ENCODE data around the gene SYT7.

SYT7 gene

GRCh38 chr11:61551634-61552033, 29.2 kb downstream of the SYT7 start:
- Histone ChIP-seq H3K9me3 (ENCODE audit: insufficient read depth, low read depth, low read length) (no peaks in the 10 kb centered on the region), H3K27ac (ENCODE audit: low read depth, low read length) (no peak overlapping the region), H3K27me3 (ENCODE audit: insufficient read depth, low read length) (peaks cover 25% of the 10 kb centered on the region), H3K36me3 (ENCODE audit: insufficient read depth, low read length) (no peaks in the 10 kb centered on the region), H3K9ac (ENCODE audit: low read depth, low read length) (no peak overlapping the region; the same call in 1 of the 2 replicates), H3K4me3 (ENCODE audit: low read length) (no peak overlapping the region), H3K4me1 (ENCODE audit: insufficient read depth, low read length) (0 out of 2 replicates have a peak, but pooled peaks cover 10% of the 10 kb centered on the region)
- WGBS, result 91% methylated on average over 12 of the region's 12 CpGs

DNA sequence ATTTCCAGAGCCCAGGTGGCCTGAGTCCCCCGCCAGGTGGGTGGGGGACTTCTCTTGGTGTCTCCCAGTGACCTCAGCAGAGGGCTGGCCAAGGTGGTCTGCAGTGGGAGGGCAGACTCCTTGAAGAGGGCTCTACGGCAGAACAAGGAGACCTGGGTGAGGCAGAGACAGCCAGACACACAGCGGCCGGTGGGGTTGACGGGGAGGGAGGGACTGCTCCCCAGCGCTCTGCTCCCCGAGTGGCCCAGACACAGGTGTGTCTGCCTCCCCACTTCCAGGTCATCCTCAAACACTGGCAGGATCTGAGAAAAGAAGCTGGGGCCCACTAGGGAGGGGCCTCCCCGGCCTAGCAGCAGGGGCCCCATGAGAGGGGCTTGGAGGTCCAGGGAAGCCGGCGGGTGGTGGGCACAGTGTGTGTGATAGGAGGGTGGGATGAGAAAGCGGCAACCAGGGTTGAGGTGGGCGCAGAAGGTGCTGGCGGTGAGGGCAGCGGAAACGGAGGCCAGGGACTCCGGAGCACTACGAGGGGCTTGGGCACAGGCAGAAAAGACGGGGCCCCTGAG, 30.1 kb downstream of the SYT7 start:
- H3K27me3 ChIP-seq (ENCODE audit: insufficient read depth, low read length), result peaks cover 19% of the 10 kb centered on the region
- H3K4me1 ChIP-seq (ENCODE audit: insufficient read depth, low read length), result 0 out of 2 replicates have a peak, but pooled peaks cover 9% of the 10 kb centered on the region
- 92% methylated on average over 18 of the region's 18 CpGs for WGBS

GRCh38 chr11:61549662-61550568, 31.0 kb downstream of the SYT7 start:
- Histone ChIP-seq H3K9me3 (ENCODE audit: insufficient read depth, low read depth, low read length) (no peaks in the 10 kb centered on the region), H3K27me3 (ENCODE audit: insufficient read depth, low read length) (peaks cover 12% of the 10 kb centered on the region), H3K4me3 (ENCODE audit: low read length) (no peak overlapping the region), H3K4me1 (ENCODE audit: insufficient read depth, low read length) (0 out of 2 replicates have a peak, but pooled peaks cover 9% of the 10 kb centered on the region), H3K36me3 (ENCODE audit: insufficient read depth, low read length) (no peaks in the 10 kb centered on the region), H3K27ac (ENCODE audit: low read depth, low read length) (no peak overlapping the region), H3K9ac (ENCODE audit: low read depth, low read length) (no peak overlapping the region)
- WGBS, result 77% methylated on average over 23 of the region's 23 CpGs

More for the DNA sequence above, 30.1 kb downstream of the SYT7 start:
- H3K4me3 ChIP-seq (ENCODE audit: low read length), result no peak overlapping the region
- H3K36me3 ChIP-seq (ENCODE audit: insufficient read depth, low read length), result no peaks in the 10 kb centered on the region
- H3K27ac ChIP-seq (ENCODE audit: low read depth, low read length), result no peak overlapping the region
- H3K9ac ChIP-seq (ENCODE audit: low read depth, low read length), result no peak overlapping the region
- H3K9me3 ChIP-seq (ENCODE audit: insufficient read depth, low read depth, low read length), result no peaks in the 10 kb centered on the region

- no peaks in the 10 kb centered on the region for H3K9me3 ChIP-seq (ENCODE audit: insufficient read depth, low read depth, low read length)
- H3K9ac ChIP-seq (ENCODE audit: low read depth, low read length), result no peak overlapping the region
- H3K4me1 ChIP-seq (ENCODE audit: insufficient read depth, low read length), result 0 out of 2 replicates have a peak, but pooled peaks cover 5% of the 10 kb centered on the region
- H3K4me3 ChIP-seq (ENCODE audit: low read length), result no peak overlapping the region
- H3K27ac ChIP-seq (ENCODE audit: low read depth, low read length), result no peak overlapping the region
- peaks cover 5% of the 10 kb centered on the region for H3K27me3 ChIP-seq (ENCODE audit: insufficient read depth, low read length)
- 88% methylated on average over 8 of the region's 8 CpGs for WGBS
- H3K36me3 ChIP-seq (ENCODE audit: insufficient read depth, low read length), result no peaks in the 10 kb centered on the region
These were observed 31.7 kb downstream of the SYT7 start for GRCh38 chr11:61549177-61549576.

DNA sequence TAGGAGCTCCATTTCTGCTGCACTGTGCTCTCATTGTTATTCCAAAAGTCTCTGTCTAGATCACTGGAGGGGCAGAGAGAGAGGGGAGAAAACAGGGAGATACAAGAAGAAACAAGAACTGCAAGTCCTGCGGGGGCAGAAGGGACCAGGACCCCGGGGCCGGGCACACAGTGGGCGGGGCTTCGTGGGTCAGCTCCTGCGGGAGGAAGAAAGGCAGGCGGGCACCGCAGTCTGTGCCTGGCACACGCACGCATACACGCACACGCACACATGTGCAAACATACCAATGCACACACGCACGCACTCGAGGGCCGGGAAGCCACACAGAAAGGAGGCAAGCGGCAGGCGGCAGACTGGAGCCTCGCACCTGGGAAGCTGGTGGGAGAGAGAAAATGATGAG, 33.6 kb downstream of the SYT7 start:
- Histone ChIP-seq H3K27me3 (ENCODE audit: insufficient read depth, low read length) (no peaks in the 10 kb centered on the region), H3K4me3 (ENCODE audit: low read length) (no peak overlapping the region), H3K36me3 (ENCODE audit: insufficient read depth, low read length) (no peaks in the 10 kb centered on the region), H3K9ac (ENCODE audit: low read depth, low read length) (no peak overlapping the region), H3K9me3 (ENCODE audit: insufficient read depth, low read depth, low read length) (no peaks in the 10 kb centered on the region), H3K4me1 (ENCODE audit: insufficient read depth, low read length) (peaks cover 7% of the 10 kb centered on the region), H3K27ac (ENCODE audit: low read depth, low read length) (no peak overlapping the region)
- 86% methylated on average over 19 of the region's 19 CpGs for WGBS

DNA sequence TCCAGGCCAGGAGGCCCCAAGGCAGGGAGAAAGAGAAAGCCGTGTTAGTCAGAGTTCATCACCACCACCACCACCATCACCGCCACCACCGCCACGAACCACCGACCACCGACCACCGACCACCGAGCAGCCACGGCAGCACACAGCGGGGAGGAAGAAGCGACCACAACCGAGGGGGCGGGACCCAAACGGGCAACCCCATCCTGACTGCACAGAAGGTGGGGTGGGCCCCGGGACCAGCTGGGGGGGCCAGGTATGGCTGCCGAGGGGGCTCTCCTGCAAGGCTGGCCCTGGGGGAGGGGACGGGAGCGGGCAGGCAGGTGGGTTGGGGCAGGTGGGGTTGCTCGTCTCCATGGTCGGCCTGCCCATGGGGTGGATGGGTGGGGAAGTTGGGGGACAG, 34.2 kb downstream of the SYT7 start:
- H3K4me3 ChIP-seq (ENCODE audit: low read length), result no peak overlapping the region
- no peaks in the 10 kb centered on the region for H3K9me3 ChIP-seq (ENCODE audit: insufficient read depth, low read depth, low read length)
- no peaks in the 10 kb centered on the region for H3K27me3 ChIP-seq (ENCODE audit: insufficient read depth, low read length)
- no peak overlapping the region for H3K27ac ChIP-seq (ENCODE audit: low read depth, low read length)
- no peak overlapping the region for H3K9ac ChIP-seq (ENCODE audit: low read depth, low read length)
- peaks cover 11% of the 10 kb centered on the region for H3K4me1 ChIP-seq (ENCODE audit: insufficient read depth, low read length)
- 81% methylated on average over 19 of the region's 20 CpGs for WGBS
- H3K36me3 ChIP-seq (ENCODE audit: insufficient read depth, low read length), result no peaks in the 10 kb centered on the region

DNA sequence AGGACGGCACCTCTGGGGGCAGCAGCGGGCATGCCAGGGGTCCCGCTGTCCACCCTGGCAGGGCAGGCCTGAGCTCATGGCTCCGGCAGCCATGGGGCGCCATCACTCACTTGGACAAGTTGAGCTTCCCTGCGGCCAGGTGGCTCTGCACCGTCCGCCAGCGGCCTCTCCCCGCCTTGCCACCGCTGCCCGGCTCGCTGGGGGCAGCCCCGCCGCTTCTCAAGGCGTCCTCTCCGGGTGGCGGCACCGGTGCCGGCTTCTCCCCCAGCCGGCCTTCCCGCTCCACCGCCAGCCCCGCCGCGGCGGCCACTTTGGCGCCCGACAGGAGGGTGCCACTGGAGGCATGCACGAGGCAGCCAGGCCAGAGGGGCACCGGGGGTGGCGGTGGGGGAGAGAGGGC, 35.0 kb downstream of the SYT7 start:
- H3K4me1 ChIP-seq (ENCODE audit: insufficient read depth, low read length), result peaks cover 12% of the 10 kb centered on the region
- no peaks in the 10 kb centered on the region for H3K36me3 ChIP-seq (ENCODE audit: insufficient read depth, low read length)
- 92% methylated on average over 32 of the region's 32 CpGs for WGBS
- H3K9me3 ChIP-seq (ENCODE audit: insufficient read depth, low read depth, low read length), result no peaks in the 10 kb centered on the region
- no peak overlapping the region for H3K9ac ChIP-seq (ENCODE audit: low read depth, low read length)
- no peak overlapping the region for H3K4me3 ChIP-seq (ENCODE audit: low read length)
- no peak overlapping the region for H3K27ac ChIP-seq (ENCODE audit: low read depth, low read length)
- no peaks in the 10 kb centered on the region for H3K27me3 ChIP-seq (ENCODE audit: insufficient read depth, low read length)

- Histone ChIP-seq H3K4me3 (ENCODE audit: low read length) (no peak overlapping the region), H3K9ac (ENCODE audit: low read depth, low read length) (no peak overlapping the region), H3K36me3 (ENCODE audit: insufficient read depth, low read length) (no peaks in the 10 kb centered on the region), H3K4me1 (ENCODE audit: insufficient read depth, low read length) (peaks cover 12% of the 10 kb centered on the region), H3K27me3 (ENCODE audit: insufficient read depth, low read length) (no peaks in the 10 kb centered on the region), H3K9me3 (ENCODE audit: insufficient read depth, low read depth, low read length) (no peaks in the 10 kb centered on the region), H3K27ac (ENCODE audit: low read depth, low read length) (no peak overlapping the region)
- WGBS, result 93% methylated on average over 7 of the region's 7 CpGs
These were observed 35.5 kb downstream of the SYT7 start for GRCh38 chr11:61545341-61545740.

DNA sequence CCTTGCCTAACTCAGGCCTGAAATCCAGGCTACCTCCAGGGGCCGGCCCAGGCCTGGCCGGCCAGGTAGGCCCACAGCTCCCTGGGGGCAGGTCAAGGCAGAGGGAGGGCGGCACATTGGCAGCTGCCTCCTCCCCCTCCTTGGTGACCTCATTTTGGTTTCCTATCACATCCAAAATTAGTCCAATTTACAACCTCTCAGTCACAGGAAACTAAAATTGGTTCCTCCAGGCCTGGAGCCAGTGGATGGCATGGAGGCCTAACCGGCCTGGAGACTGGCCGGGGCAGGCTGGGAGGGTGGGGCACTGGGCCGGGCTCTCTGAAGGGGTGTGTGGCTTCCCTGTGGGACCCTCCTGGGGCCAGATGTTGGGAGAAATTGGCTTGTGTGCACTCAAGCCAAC, 36.4 kb downstream of the SYT7 start:
- 88% methylated on average over 6 of the region's 6 CpGs for WGBS
- H3K27ac ChIP-seq (ENCODE audit: low read depth, low read length), result no peak overlapping the region
- no peaks in the 10 kb centered on the region for H3K27me3 ChIP-seq (ENCODE audit: insufficient read depth, low read length)
- peaks cover 17% of the 10 kb centered on the region for H3K4me1 ChIP-seq (ENCODE audit: insufficient read depth, low read length)
- no peaks in the 10 kb centered on the region for H3K9me3 ChIP-seq (ENCODE audit: insufficient read depth, low read depth, low read length)
- no peak overlapping the region for H3K4me3 ChIP-seq (ENCODE audit: low read length)
- no peaks in the 10 kb centered on the region for H3K36me3 ChIP-seq (ENCODE audit: insufficient read depth, low read length)
- H3K9ac ChIP-seq (ENCODE audit: low read depth, low read length), result no peak overlapping the region

DNA sequence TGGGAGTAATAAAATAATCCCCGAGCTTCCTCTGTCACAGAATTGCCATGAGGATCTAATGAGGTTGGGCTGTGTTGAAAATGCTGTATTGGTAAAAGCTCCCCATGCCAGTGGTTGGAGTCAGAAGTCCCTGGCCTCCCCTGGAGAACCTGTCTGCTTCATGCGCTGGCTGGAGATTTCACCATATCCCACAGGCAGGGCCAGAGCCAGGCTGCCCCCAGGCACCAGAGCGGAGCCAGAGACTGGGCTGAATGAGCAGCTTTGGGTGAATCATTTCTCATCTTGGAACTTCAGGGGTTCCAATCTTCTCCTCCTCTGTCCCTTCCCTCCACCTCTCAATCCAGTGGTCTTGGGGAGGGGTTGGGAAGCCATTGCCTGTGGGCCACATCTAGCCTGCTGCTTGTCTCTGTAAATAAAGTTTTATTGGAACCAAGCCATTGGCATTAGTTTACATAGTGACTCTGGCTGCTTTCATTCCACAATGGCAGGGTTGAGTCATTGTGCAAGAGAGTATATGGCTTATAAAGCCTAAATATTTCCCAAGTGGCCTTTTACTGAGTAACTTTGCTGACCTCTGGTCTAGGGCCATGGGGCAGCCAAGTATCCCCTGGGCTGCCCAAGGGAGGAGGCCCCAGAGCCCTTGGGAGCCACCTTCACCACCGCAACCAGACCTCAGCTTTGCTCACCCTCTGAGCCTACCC, 37.1 kb downstream of the SYT7 start:
- no peak overlapping the region for H3K9ac ChIP-seq (ENCODE audit: low read depth, low read length)
- 97% methylated on average over 4 of the region's 4 CpGs for WGBS
- no peak overlapping the region for H3K27ac ChIP-seq (ENCODE audit: low read depth, low read length)
- no peaks in the 10 kb centered on the region for H3K36me3 ChIP-seq (ENCODE audit: insufficient read depth, low read length)
- no peaks in the 10 kb centered on the region for H3K9me3 ChIP-seq (ENCODE audit: insufficient read depth, low read depth, low read length)
- peaks cover 21% of the 10 kb centered on the region for H3K4me1 ChIP-seq (ENCODE audit: insufficient read depth, low read length)
- H3K4me3 ChIP-seq (ENCODE audit: low read length), result no peak overlapping the region
- no peaks in the 10 kb centered on the region for H3K27me3 ChIP-seq (ENCODE audit: insufficient read depth, low read length)

- Histone ChIP-seq H3K27me3 (ENCODE audit: insufficient read depth, low read length) (no peaks in the 10 kb centered on the region), H3K4me3 (ENCODE audit: low read length) (no peak overlapping the region), H3K9me3 (ENCODE audit: insufficient read depth, low read depth, low read length) (no peaks in the 10 kb centered on the region), H3K27ac (ENCODE audit: low read depth, low read length) (no peak overlapping the region), H3K9ac (ENCODE audit: low read depth, low read length) (no peak overlapping the region), H3K4me1 (ENCODE audit: insufficient read depth, low read length) (peaks cover 21% of the 10 kb centered on the region), H3K36me3 (ENCODE audit: insufficient read depth, low read length) (no peaks in the 10 kb centered on the region)
- WGBS, result 87% methylated on average over 16 of the region's 16 CpGs
These were observed 38.2 kb downstream of the SYT7 start for GRCh38 chr11:61542705-61543104.
